Endometrium (tissue), 2 donors: ENCODE measurements around the gene BAIAP2.

Source experiments
- FAIRE-seq: peaks from 2 replicates; lab custom pipeline; 2012; peaks lifted over from hg19 to GRCh38; lab: Jason Lieb, UNC
- donor health status: control.
- donor health status: control.

BAIAP2 gene

GRCh38 chr17:81086789-81087551 is 52.0 kb downstream of the BAIAP2 start:
- no peak for FAIRE-seq

DNA sequence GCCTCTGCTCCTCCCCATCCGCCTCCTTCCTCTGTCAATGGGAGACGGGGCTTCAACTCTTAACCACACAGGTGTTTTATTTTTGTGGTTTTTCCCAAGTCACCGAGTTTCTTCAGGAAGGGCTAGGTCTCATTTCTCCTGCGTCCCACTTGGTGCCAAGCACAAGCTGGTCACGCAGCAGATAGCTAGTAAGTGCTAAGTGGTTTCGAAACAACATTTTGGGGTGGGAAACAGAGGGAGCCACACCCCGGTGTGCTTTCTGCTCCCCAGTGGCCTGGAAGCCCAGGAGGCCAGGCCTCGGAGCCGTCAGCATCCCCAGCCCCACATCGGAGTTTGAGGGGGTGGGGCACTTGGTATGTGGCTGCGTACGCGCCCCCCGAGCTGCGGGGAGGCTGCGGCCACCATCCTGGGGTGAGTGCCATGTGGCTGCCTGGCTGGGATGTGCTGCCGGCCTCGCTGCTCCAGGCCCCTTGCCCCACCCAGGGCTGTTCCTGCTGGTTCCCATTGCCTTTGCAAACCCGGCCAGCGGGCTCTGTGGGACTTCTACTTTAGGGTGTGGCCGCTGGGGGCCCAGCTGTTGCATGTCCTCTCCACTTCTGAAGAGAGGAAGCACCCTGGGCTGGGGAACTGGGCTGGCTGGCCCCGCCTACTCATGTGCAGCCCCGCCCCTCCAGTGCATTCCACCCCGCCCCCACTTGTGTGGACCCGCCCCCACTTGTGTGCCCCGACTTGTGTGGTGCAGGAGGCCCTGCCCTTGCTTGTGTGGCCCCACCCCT is 55.6 kb downstream of the BAIAP2 start:
- no peak for FAIRE-seq

DNA sequence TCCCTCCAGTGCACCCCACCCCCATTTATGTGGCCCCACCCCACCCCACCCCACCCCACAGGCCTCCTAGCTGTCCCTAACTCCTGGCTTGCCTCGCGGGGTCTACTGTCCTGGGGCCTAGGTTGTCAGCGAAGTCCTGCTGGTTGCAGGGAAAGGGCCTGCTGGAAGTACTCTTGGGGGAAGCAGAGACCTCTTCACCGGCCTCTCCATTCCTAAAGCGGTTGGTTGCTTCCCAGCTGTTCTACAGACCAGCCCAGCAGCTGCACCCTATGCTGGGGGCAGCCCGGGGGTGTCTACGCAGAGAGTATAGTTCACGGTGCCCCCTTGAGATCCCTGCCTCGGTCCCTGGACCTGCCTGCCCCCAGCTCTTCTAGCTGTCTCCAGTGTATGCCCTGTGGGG is 56.2 kb downstream of the BAIAP2 start:
- no peak for FAIRE-seq

GRCh38 chr17:81091774-81092517 is 57.0 kb downstream of the BAIAP2 start:
- FAIRE-seq = no peak

GRCh38 chr17:81092518-81093095 is 57.7 kb downstream of the BAIAP2 start:
- no peak for FAIRE-seq

DNA sequence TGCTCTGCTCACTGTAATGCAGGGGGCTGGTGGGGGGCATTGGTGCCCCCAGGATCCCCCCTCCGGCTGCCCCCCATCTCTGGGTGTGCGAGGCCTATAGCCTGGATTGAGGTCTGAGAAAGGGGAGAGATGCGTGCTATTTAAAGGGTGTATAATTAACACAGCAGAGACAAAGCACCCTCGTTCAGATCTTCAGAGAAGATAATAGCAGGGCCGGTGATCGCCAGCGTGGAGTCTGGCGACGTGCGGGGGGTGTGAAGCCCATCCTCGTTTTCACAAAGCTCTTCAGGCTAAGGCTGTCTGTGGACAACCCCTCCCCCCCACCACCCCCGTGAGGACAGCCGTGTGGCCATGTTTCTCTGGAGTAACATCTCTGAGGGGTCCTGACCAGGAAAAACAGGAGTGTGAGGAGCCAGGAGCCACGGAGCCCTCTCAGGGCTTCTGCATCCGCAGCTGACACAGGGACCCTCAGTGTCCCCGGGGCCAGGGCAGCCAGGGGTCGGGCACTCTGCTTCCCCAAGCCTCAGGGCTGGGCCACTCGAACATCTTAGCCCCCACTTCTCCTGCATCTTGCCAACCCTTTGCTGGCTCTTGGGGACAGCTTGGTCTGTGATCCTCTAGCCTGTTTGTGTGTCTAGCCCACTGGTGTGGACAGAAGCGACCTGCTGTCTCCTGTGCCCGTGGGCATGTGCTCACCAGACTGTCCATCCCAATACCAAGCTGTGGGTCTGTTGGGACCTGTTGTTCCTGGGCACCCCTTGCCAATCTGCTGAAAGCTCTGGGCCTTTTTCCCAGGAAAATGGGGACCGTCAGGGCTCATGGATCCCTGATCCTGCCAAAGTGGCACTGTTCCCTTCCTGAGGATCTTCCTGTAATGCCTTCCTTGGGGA is 58.9 kb downstream of the BAIAP2 start:
- no peak for FAIRE-seq

DNA sequence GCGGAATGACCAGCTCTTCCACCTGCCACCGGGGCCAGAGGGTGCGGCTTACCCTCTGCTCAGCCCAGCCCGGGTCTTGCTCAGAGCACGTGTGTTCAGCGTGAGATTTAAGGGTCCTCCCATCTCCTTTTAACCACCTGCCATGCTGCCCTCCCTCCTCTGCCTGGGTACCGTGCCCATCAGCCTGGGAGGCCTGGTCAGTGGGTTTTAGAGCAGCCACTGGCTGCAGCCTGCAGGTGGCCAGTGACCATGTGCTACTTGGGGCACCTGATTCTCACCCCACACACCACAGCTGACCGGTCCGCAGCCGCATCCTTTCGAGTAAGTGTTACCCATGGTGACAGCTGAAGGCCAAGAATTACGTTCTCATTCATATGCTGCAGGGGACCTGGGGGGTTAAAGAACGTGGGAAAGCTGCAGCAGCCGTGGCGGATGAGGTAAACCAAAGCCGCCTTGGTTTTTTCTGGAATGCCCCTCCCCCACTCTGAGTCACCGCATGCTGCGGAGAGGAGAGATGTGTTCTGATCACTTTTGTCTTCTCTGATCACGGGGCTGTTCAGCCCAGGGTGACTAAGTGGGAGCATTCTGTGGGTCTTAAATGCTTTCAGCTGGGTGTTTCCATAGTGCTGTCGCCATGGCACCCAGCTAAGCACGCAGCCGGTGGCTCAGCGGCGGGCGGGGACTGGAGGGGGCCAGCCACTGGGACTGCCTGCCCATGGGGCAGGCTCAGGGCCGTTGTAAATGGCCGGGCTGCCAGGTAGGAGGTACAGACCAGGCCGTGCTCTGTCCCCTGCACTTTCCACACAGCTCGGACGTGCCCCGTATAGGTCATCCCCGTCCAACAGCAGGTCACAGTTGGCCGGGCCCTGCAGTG is 59.8 kb downstream of the BAIAP2 start:
- FAIRE-seq = no peak

- FAIRE-seq = no peak
These were observed 60.4 kb downstream of the BAIAP2 start for GRCh38 chr17:81095383-81095762.

- no peak for FAIRE-seq
These were observed 61.8 kb downstream of the BAIAP2 start for GRCh38 chr17:81096741-81097133.

- no peak for FAIRE-seq
These were observed 62.4 kb downstream of the BAIAP2 start for GRCh38 chr17:81097134-81097942.

- FAIRE-seq = no peak
These were observed 63.0 kb downstream of the BAIAP2 start for GRCh38 chr17:81097943-81098308.

DNA sequence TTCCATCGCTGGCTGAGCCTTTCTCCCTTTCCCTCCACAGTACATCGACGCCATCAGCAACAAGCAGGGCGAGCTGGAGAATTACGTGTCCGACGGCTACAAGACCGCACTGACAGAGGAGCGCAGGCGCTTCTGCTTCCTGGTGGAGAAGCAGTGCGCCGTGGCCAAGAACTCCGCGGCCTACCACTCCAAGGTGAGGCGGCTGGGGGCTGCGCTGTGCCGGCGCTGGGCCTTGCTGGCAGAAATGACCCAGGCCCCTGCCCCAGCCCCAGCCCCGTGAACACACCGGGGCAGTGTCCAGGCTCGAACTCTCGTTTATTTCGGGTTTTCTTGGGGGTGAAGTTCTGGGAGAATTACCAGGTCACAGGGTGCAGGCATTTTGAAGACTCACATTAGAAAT is 64.9 kb downstream of the BAIAP2 start:
- FAIRE-seq = no peak

DNA sequence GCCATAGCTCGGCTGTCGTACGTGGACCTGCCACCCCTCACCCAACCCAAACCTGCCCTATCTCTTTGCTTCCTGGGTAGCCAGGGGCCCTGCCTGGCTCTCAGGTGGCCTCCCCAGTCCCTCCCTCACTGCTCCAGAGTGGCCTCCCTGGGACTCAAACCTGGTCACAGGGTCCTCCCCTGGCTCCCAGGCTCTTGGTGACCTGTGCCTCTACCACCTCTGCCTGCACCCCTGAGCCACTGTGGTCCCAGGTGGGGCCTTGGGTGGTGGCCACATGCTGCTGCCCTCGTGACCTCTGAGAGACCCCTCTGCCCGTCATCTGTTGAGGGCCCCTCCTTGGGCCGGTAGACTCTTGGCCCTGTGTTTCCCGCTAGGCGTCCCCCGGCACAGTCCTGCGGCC is 65.7 kb downstream of the BAIAP2 start:
- no peak for FAIRE-seq

GRCh38 chr17:81101614-81102306 is 66.8 kb downstream of the BAIAP2 start:
- FAIRE-seq = no peak

DNA sequence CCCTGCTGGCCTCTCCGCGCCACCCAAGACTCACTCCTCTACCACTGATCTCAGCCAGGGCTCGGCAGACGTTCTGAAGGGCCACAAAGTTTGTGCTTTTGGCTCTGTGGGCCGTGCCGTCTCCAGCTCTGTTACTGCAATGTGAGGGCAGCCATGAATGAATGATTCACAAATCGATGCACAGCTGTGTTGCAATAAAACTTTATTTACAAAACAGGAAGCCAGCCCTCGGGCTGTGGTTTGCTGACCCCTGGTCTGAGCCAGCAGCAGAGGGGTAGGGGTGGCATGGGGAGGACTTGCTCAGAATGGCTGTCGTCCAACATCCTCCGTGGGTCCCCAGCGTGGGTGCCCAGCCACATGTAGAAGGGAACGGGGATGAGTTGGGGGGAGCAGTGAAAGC is 67.4 kb downstream of the BAIAP2 start:
- FAIRE-seq = no peak

- no peak for FAIRE-seq
These were observed 67.9 kb downstream of the BAIAP2 start for GRCh38 chr17:81102869-81103268.

DNA sequence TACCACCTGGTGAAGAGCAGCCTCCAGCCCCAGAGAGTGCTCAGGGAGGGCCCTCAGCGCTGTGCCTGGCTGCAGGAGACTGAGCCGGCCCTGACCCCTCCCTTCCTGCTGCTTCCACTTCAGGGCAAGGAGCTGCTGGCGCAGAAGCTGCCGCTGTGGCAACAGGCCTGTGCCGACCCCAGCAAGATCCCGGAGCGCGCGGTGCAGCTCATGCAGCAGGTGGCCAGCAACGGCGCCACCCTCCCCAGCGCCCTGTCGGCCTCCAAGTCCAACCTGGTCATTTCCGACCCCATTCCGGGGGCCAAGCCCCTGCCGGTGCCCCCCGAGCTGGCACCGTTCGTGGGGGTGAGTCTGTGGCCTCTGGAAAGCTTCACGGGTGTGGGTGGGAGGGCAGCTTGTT is 68.4 kb downstream of the BAIAP2 start:
- FAIRE-seq = no peak

DNA sequence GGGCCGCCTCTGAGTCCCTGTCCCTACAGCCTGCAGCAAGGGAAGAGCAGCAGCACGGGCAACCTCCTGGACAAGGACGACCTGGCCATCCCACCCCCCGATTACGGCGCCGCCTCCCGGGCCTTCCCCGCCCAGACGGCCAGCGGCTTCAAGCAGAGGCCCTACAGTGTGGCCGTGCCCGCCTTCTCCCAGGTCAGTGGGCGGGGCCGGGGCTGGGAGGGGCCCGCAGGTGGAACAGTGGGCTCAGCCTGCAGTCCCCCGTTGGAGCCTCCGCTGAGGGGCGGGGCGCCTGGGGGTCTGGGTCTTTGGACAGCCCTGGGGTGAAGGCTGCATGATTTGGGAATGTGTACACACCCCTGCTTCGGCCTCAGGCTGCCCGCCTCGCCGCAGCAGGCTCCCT is 71.8 kb downstream of the BAIAP2 start:
- FAIRE-seq = no peak

GRCh38 chr17:81108220-81108619 is 73.3 kb downstream of the BAIAP2 start:
- no peak for FAIRE-seq
